CD14-positive monocyte (primary cell): ENCODE data around the gene SIGLEC9. TPM values are rescaled to one million over a fixed set of nuclear protein-coding genes. Genes with fewer than 3 reads are reported as not detected.

Experiments used
- DNase-seq, 3 donors: peaks; one replicate each; pipeline ENCODE4 v3.0.0-alpha.2; 2011 to 2022
- H2AFZ ChIP-seq: 2 replicates; pipeline ENCODE4 v1.6.0; 2012; ENCODE audit warnings: mild to moderate bottlenecking, low read depth, low read length, inconsistent platforms; ENCODE audit not compliant: insufficient read depth, poor library complexity, severe bottlenecking
- H3K27ac ChIP-seq, 2 donors: 1 replicate in 1 of 2; 2 replicates in 1 of 2; pipeline ENCODE4 v1.5.1; 2012 to 2013; ENCODE audit warnings: low read length in 2 of 2, control low read depth in 1 of 2, inconsistent platforms in 1 of 2, low read depth in 1 of 2, mild to moderate bottlenecking in 1 of 2
- H3K27me3 ChIP-seq, 2 donors: one replicate each; pipeline versions ENCODE4 v1.6.0 to v1.6.1; 2011 to 2013; ENCODE audit warnings: low read length in 2 of 2; ENCODE audit not compliant: control insufficient read depth in 2 of 2, insufficient read depth in 2 of 2
- H3K36me3 ChIP-seq, 2 donors: replicated peaks in 1 of 2; 1 replicate in 1 of 2; 2 replicates in 1 of 2; pipeline versions ENCODE4 v1.5.1 to v1.6.1; 2012 to 2013; ENCODE audit warnings: low read length in 2 of 2, control low read depth in 1 of 2, inconsistent platforms in 1 of 2, mild to moderate bottlenecking in 1 of 2; ENCODE audit not compliant: insufficient read depth in 2 of 2, control insufficient read depth in 1 of 2
- H3K4me1 ChIP-seq, 2 donors: 1 replicate in 1 of 2; 2 replicates in 1 of 2; pipeline versions ENCODE4 v1.5.1 to v1.6.1; 2012 to 2013; ENCODE audit warnings: low read length in 2 of 2, control low read depth in 1 of 2, inconsistent platforms in 1 of 2, mild to moderate bottlenecking in 1 of 2, moderate library complexity in 1 of 2; ENCODE audit not compliant: insufficient read depth in 2 of 2, control insufficient read depth in 1 of 2
- H3K4me2 ChIP-seq: replicated peaks from 2 replicates; pipeline ENCODE3; 2012; ENCODE audit warnings: low read length, moderate library complexity, mild to moderate bottlenecking; ENCODE audit not compliant: poor library complexity, severe bottlenecking; ENCODE audit errors: extremely low read depth
- H3K4me3 ChIP-seq, 3 experiments: fragments of 200-600 bp in 1 of 3; sonication (generic) in 1 of 3; replicated peaks in 1 of 3; 1 replicate in 2 of 3; 2 replicates in 1 of 3; pipeline ENCODE4 v1.5.1; 2011 to 2013; ENCODE audit warnings: low read length in 3 of 3, mild to moderate bottlenecking in 3 of 3, control low read depth in 2 of 3, low read depth in 2 of 3, inconsistent platforms in 1 of 3, moderate library complexity in 1 of 3
- H3K79me2 ChIP-seq: 2 replicates; pipeline ENCODE4 v1.6.0; 2012; ENCODE audit warnings: mild to moderate bottlenecking, control low read depth, inconsistent platforms, low read length, moderate library complexity; ENCODE audit not compliant: insufficient read depth
- H3K9ac ChIP-seq: 2 replicates; pipeline ENCODE4 v1.6.0; 2017; ENCODE audit warnings: low read length, mild to moderate bottlenecking; ENCODE audit not compliant: insufficient read depth, poor library complexity, severe bottlenecking
- H3K9me3 ChIP-seq, 2 donors: replicated peaks in 1 of 2; 1 replicate in 1 of 2; 2 replicates in 1 of 2; pipeline versions ENCODE4 v1.5.1 to v1.6.1; 2012 to 2013; ENCODE audit warnings: low read length in 2 of 2, control low read depth in 1 of 2; ENCODE audit not compliant: control insufficient read depth in 1 of 2, insufficient read depth in 1 of 2
- H4K20me1 ChIP-seq: 2 replicates; pipeline ENCODE4 v1.6.0; 2012; ENCODE audit warnings: mild to moderate bottlenecking, low read length, control low read depth, moderate library complexity; ENCODE audit not compliant: insufficient read depth
- H3K27ac Mint-ChIP-seq, 7 donors: one replicate each; pipeline ENCODE4 v1.8.0; 2020; ENCODE audit warnings: mild to moderate bottlenecking in 7 of 7, mixed read lengths in 7 of 7, moderate library complexity in 6 of 7, inconsistent platforms in 2 of 7
- H3K27me3 Mint-ChIP-seq, 3 donors: one replicate each; pipeline ENCODE4 v1.8.0; 2021 to 2022; ENCODE audit warnings: low read depth in 3 of 3, mild to moderate bottlenecking in 3 of 3, mixed read lengths in 3 of 3, moderate library complexity in 3 of 3, inconsistent platforms in 1 of 3
- H3K36me3 Mint-ChIP-seq, 2 donors: one replicate each; pipeline ENCODE4 v1.8.0; 2020; ENCODE audit warnings: mixed read lengths in 2 of 2, inconsistent platforms in 1 of 2, mild to moderate bottlenecking in 1 of 2
- H3K4me1 Mint-ChIP-seq: one replicate; pipeline ENCODE4 v1.8.0; 2020; ENCODE audit warnings: mild to moderate bottlenecking, mixed read lengths
- H3K4me3 Mint-ChIP-seq, 2 donors: one replicate each; pipeline ENCODE4 v1.8.0; 2020; ENCODE audit warnings: mild to moderate bottlenecking in 2 of 2, mixed read lengths in 2 of 2, moderate library complexity in 1 of 2
- H3K9me3 Mint-ChIP-seq, 7 donors: one replicate each; pipeline ENCODE4 v1.8.0; 2020 to 2022; ENCODE audit warnings: mixed read lengths in 7 of 7, mild to moderate bottlenecking in 6 of 7, moderate library complexity in 6 of 7, inconsistent platforms in 2 of 7
- WGBS: methylation state at CpG from one replicate; pipeline ENCODE4 v1.1.5; 2013; ENCODE audit warnings: missing lambda C conversion rate; ENCODE audit not compliant: insufficient coverage; 5-methylcytosine and 5-hydroxymethylcytosine counted together
- intact Hi-C, 2 donors: fragments of 100-400 bp; cut with micrococcal nuclease; formaldehyde crosslinking; loops; one replicate each; pipeline versions ENCODE4 v1.15.0 to v1.15.1; 2023
- polyA plus RNA-seq, 3 donors: library from polyadenylated mRNA; depleted of rRNA in 1 of 3; unstranded in 2 of 3; stranded (reverse) in 1 of 3; fragments of 300-500 nt in 2 of 3; fragments of >200 nt in 1 of 3; fragmentation: Illumina TruSeq in 2 of 3; gene quantifications; 1 replicate in 2 of 3; 2 replicates in 1 of 3; pipeline ENCODE4 v1.2.3, GENCODE V29; 2012 to 2021
- TF ChIP-seq, protein P1 (sequence below): fragments of 200-600 bp; IDR thresholded peaks from one replicate; pipeline ENCODE4 v1.8.0; 2022; ENCODE audit warnings: antibody characterized with exemption, mild to moderate bottlenecking

Gene SIGLEC9
- polyA plus RNA-seq, 3 donors: 87.5 to 137 (median 133) TPM

- no peaks in the 10 kb centered on the region for H3K36me3 Mint-ChIP-seq
- intact Hi-C loops: no loop called here
- no peak overlapping the region for H3K4me3 Mint-ChIP-seq
- H3K4me1 ChIP-seq: no peaks in the 10 kb centered on the region
- H3K27me3 ChIP-seq: no peaks in the 10 kb centered on the region
- TF ChIP-seq, protein P1, sequence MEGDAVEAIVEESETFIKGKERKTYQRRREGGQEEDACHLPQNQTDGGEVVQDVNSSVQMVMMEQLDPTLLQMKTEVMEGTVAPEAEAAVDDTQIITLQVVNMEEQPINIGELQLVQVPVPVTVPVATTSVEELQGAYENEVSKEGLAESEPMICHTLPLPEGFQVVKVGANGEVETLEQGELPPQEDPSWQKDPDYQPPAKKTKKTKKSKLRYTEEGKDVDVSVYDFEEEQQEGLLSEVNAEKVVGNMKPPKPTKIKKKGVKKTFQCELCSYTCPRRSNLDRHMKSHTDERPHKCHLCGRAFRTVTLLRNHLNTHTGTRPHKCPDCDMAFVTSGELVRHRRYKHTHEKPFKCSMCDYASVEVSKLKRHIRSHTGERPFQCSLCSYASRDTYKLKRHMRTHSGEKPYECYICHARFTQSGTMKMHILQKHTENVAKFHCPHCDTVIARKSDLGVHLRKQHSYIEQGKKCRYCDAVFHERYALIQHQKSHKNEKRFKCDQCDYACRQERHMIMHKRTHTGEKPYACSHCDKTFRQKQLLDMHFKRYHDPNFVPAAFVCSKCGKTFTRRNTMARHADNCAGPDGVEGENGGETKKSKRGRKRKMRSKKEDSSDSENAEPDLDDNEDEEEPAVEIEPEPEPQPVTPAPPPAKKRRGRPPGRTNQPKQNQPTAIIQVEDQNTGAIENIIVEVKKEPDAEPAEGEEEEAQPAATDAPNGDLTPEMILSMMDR: no peak
- no peak overlapping the region for H3K27ac Mint-ChIP-seq
- no peak overlapping the region for H3K27ac ChIP-seq
- H4K20me1 ChIP-seq: no peaks in the 10 kb centered on the region
- H3K4me1 Mint-ChIP-seq: no peaks in the 10 kb centered on the region
- H3K9me3 ChIP-seq: no peaks in the 10 kb centered on the region
- H3K27me3 Mint-ChIP-seq: peaks cover 8 to 18% (median 13%) of the 10 kb centered on the region in 3 donors
- no peak overlapping the region for H2AFZ ChIP-seq
- no peak for DNase-seq
- no peaks in the 10 kb centered on the region for H3K9me3 Mint-ChIP-seq
- no peaks in the 10 kb centered on the region for H3K36me3 ChIP-seq
- no peak overlapping the region for H3K4me2 ChIP-seq
- no peak overlapping the region for H3K9ac ChIP-seq
- WGBS: 88% methylated on average over 16 of the region's 17 CpGs
- no peaks in the 10 kb centered on the region for H3K79me2 ChIP-seq
- no peak overlapping the region for H3K4me3 ChIP-seq
These were observed 34.9 kb upstream of the SIGLEC9 start for GRCh38 chr19:51089786-51090185.

- DNase-seq: no peak
- WGBS: 52% methylated on average over 3 of the region's 8 CpGs
- H3K4me1 ChIP-seq: no peaks in the 10 kb centered on the region
- intact Hi-C loops: no loop called here
- H3K9me3 Mint-ChIP-seq: no peaks in the 10 kb centered on the region
- peaks cover 0 to 4% of the 10 kb centered on the region in 2 donors for H3K36me3 Mint-ChIP-seq
- no peaks in the 10 kb centered on the region for H3K9me3 ChIP-seq
- no peak overlapping the region for H3K9ac ChIP-seq
- no peak overlapping the region for H2AFZ ChIP-seq
- H3K27me3 Mint-ChIP-seq: peaks cover 8 to 18% (median 13%) of the 10 kb centered on the region in 3 donors
- no peaks in the 10 kb centered on the region for H3K79me2 ChIP-seq
- no peak overlapping the region for H3K4me3 Mint-ChIP-seq
- peak overlapping the region in 1 of 7 donors; percentile 12 for H3K27ac Mint-ChIP-seq
- no peaks in the 10 kb centered on the region for H4K20me1 ChIP-seq
- no peak overlapping the region for H3K4me2 ChIP-seq
- no peaks in the 10 kb centered on the region for H3K36me3 ChIP-seq
- no peak overlapping the region for H3K27ac ChIP-seq
- no peaks in the 10 kb centered on the region for H3K27me3 ChIP-seq
- no peak overlapping the region for H3K4me3 ChIP-seq
- H3K4me1 Mint-ChIP-seq: no peaks in the 10 kb centered on the region
- TF ChIP-seq, protein P1: no peak
These were observed 34.2 kb upstream of the SIGLEC9 start for GRCh38 chr19:51090471-51090870.
